GM12801 (cell line): ENCODE data around the gene TENM4.

Experiments used
- CTCF ChIP-seq: IDR thresholded peaks from one replicate; pipeline ENCODE4 v1.5.1; 2011; ENCODE audit warnings: control low read depth; ENCODE audit not compliant: insufficient read length; ENCODE audit errors: extremely low read depth

The TENM4 gene

GRCh38 chr11:78786746-78787145 is 654.1 kb downstream of the TENM4 start:
- TF ChIP-seq CTCF, result no peak

GRCh38 chr11:78786086-78786485 is 654.7 kb downstream of the TENM4 start:
- no peak for TF ChIP-seq CTCF

DNA sequence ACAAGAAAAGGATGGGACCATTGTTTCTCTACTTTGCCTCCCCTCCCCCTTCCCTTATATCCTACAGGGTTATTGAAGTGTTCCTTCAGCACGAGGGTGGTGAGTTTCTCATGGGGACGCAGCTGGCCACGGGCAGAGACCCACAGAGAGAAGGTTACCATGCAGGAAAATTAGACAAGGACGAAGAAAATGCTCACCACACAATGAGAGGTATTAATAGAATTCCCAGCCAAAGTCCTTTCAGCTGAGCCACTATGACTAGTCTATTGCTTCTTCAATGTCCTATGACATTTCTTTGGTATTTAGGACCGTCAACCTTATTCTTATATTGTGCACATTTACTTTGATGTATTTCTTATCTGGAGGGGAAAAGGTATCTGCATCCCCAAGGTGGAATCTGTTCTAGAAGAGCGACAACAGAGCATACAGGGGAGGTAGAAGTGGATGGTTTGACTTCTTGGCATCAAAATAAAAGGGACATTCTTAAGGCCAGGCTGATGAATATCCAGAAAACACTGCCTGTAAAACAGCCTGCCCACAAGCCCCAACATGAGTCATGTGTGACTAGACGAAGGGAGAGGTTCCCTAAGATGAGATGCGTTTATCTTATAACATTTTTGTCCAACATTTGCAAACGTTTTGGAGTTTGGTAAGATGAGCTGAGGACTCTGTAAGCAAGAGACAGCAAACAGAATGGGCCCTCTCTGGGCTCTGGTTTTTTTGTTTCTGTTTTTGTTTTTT is 656.3 kb downstream of the TENM4 start:
- TF ChIP-seq CTCF, result no peak

GRCh38 chr11:78783846-78784245 is 657.0 kb downstream of the TENM4 start:
- TF ChIP-seq CTCF, result no peak

DNA sequence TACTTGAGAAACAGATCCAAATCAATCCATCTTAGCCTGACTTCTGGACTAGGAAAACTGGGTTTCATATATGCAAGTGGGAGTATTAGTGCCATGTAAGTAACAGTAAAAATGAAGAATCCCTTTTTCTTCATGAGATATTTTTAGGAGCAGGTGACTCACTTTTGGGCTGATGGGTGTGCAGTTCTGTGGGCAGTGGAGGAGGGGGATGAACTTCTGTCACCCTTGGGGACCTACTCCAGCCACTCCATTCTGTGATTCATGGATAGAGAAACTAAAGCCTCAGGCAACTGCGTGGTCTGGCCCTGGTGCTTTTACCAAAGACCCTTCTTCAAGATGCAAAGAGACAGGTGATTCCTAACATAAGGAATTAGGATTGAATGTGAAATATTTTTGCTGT is 657.5 kb downstream of the TENM4 start:
- no peak for TF ChIP-seq CTCF

- TF ChIP-seq CTCF, result no peak
Observed at GRCh38 chr11:78782725-78783124, 658.1 kb downstream of the TENM4 start.

- no peak for TF ChIP-seq CTCF
Observed at GRCh38 chr11:78780889-78781288, 659.9 kb downstream of the TENM4 start.
